GM23338 (cell line): Measurements from ENCODE around the gene MFSD6.

Experiments
- EZH2 ChIP-seq: fragments of 200-600 bp; sonication (generic); IDR thresholded peaks from one replicate; pipeline ENCODE4 v1.8.0; 2017; ENCODE audit warnings: antibody characterized with exemption, mild to moderate bottlenecking, low read depth; ENCODE audit not compliant: unreplicated experiment
- EZH2phosphoT487 ChIP-seq: fragments of 200-600 bp; sonication (generic); IDR thresholded peaks from one replicate; pipeline ENCODE4 v1.8.1; 2018; ENCODE audit warnings: antibody characterized with exemption; ENCODE audit not compliant: unreplicated experiment
- NANOG ChIP-seq: IDR thresholded peaks from 2 replicates; pipeline ENCODE4 v1.6.1; 2016; ENCODE audit warnings: antibody characterized with exemption, borderline replicate concordance
- POLR2AphosphoS5 ChIP-seq: IDR thresholded peaks from 2 replicates; pipeline ENCODE4 v1.6.1; 2016; ENCODE audit warnings: antibody characterized with exemption, low read depth
- STAT1 ChIP-seq: IDR thresholded peaks from one replicate; pipeline ENCODE4 v1.6.1; 2016; ENCODE audit warnings: antibody characterized with exemption; ENCODE audit not compliant: unreplicated experiment
- ZNF114 ChIP-seq: fragments of 250-450 bp; sonication (Bioruptor Pico); IDR thresholded peaks from 2 replicates; pipeline ENCODE4 v1.5.0; 2020; ENCODE audit warnings: mild to moderate bottlenecking, moderate library complexity
- ZNF331 ChIP-seq: fragments of 250-450 bp; sonication (Bioruptor Pico); IDR thresholded peaks from 2 replicates; pipeline ENCODE4 v1.5.0; 2020; ENCODE audit warnings: low read depth, mild to moderate bottlenecking, moderate library complexity
- TF ChIP-seq, protein P1 (sequence below), 2 experiments: fragments of 200-600 bp in 1 of 2; sonication (generic) in 1 of 2; conservative IDR thresholded peaks; 2 replicates each; pipeline versions ENCODE4 v1.5.1 to v1.6.1; 2016 to 2017; ENCODE audit warnings: antibody characterized with exemption in 2 of 2, low read depth in 2 of 2, mild to moderate bottlenecking in 2 of 2, moderate library complexity in 1 of 2
- TF ChIP-seq, protein P2 (sequence below): IDR thresholded peaks from one replicate; pipeline ENCODE4 v1.6.1; 2018; ENCODE audit warnings: antibody characterized with exemption; ENCODE audit not compliant: unreplicated experiment
- TF ChIP-seq, protein P3 (sequence below): IDR thresholded peaks from 2 replicates; pipeline ENCODE4 v1.6.1; 2016; ENCODE audit warnings: antibody characterized with exemption

DNA sequence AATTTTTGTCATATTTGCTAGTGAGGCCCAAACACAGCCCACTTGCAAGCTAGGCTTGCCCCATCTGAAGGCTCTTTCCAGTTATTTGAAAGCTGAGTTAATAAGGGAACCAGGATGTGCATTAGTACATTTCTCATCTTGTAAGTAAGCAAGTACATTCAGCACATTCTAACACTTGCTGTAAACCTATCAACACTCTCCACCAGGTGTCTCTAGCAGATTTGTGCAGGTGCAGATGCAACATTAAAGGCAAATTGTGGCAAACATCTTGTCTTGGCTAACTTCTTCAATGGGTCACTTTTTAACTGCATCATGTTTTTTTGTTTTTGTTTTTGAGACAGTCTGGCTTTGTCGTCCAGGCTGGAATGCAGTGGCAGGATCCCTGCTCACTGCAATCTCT lies 25.3 kb upstream of the MFSD6 start:
- TF ChIP-seq POLR2AphosphoS5, result no peak
- TF ChIP-seq, protein P1, sequence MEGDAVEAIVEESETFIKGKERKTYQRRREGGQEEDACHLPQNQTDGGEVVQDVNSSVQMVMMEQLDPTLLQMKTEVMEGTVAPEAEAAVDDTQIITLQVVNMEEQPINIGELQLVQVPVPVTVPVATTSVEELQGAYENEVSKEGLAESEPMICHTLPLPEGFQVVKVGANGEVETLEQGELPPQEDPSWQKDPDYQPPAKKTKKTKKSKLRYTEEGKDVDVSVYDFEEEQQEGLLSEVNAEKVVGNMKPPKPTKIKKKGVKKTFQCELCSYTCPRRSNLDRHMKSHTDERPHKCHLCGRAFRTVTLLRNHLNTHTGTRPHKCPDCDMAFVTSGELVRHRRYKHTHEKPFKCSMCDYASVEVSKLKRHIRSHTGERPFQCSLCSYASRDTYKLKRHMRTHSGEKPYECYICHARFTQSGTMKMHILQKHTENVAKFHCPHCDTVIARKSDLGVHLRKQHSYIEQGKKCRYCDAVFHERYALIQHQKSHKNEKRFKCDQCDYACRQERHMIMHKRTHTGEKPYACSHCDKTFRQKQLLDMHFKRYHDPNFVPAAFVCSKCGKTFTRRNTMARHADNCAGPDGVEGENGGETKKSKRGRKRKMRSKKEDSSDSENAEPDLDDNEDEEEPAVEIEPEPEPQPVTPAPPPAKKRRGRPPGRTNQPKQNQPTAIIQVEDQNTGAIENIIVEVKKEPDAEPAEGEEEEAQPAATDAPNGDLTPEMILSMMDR (conservative IDR thresholded peaks at IDR 0.05; ENCODE audit: low read depth in 2 of 2), result peak; percentile 67 to 88
- no peak for TF ChIP-seq EZH2
- no peak for TF ChIP-seq EZH2phosphoT487
- TF ChIP-seq NANOG, result no peak
- TF ChIP-seq ZNF114, result no peak
- TF ChIP-seq, protein P2, sequence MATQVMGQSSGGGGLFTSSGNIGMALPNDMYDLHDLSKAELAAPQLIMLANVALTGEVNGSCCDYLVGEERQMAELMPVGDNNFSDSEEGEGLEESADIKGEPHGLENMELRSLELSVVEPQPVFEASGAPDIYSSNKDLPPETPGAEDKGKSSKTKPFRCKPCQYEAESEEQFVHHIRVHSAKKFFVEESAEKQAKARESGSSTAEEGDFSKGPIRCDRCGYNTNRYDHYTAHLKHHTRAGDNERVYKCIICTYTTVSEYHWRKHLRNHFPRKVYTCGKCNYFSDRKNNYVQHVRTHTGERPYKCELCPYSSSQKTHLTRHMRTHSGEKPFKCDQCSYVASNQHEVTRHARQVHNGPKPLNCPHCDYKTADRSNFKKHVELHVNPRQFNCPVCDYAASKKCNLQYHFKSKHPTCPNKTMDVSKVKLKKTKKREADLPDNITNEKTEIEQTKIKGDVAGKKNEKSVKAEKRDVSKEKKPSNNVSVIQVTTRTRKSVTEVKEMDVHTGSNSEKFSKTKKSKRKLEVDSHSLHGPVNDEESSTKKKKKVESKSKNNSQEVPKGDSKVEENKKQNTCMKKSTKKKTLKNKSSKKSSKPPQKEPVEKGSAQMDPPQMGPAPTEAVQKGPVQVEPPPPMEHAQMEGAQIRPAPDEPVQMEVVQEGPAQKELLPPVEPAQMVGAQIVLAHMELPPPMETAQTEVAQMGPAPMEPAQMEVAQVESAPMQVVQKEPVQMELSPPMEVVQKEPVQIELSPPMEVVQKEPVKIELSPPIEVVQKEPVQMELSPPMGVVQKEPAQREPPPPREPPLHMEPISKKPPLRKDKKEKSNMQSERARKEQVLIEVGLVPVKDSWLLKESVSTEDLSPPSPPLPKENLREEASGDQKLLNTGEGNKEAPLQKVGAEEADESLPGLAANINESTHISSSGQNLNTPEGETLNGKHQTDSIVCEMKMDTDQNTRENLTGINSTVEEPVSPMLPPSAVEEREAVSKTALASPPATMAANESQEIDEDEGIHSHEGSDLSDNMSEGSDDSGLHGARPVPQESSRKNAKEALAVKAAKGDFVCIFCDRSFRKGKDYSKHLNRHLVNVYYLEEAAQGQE, result no peak
- no peak for TF ChIP-seq STAT1
- TF ChIP-seq, protein P3, sequence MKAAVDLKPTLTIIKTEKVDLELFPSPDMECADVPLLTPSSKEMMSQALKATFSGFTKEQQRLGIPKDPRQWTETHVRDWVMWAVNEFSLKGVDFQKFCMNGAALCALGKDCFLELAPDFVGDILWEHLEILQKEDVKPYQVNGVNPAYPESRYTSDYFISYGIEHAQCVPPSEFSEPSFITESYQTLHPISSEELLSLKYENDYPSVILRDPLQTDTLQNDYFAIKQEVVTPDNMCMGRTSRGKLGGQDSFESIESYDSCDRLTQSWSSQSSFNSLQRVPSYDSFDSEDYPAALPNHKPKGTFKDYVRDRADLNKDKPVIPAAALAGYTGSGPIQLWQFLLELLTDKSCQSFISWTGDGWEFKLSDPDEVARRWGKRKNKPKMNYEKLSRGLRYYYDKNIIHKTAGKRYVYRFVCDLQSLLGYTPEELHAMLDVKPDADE, result no peak
- no peak for TF ChIP-seq ZNF331 (CRISPR knock-in tag)
